ENCODE results near the gene PSMB10. TPM values are rescaled to one million over a fixed set of nuclear protein-coding genes. Genes with fewer than 3 reads are reported as not detected.

The PSMB10 gene
- total RNA-seq, 1 donor from 2014 or later: 16.3 TPM

GRCh38 chr16:67945392-67945933, 8.8 kb upstream of the PSMB10 start:
- H3K27me3 ChIP-seq (ENCODE audit: control insufficient read depth, insufficient read depth, low read length): no peaks in the 10 kb centered on the region
- H3K36me3 ChIP-seq (ENCODE audit: control insufficient read depth, insufficient read depth, low read length): peaks cover 54% of the 10 kb centered on the region
- H3K4me3 ChIP-seq (ENCODE audit: low read depth, low read length): no peak overlapping the region
- DNase-seq (ENCODE audit: low read depth) (no peak), FAIRE-seq (no peak)
- TF ChIP-seq CTCF (IDR thresholded peaks at IDR 0.05; ENCODE audit: insufficient read depth, low read length, severe bottlenecking): no peak

GRCh38 chr16:67944690-67945391, 8.2 kb upstream of the PSMB10 start:
- no peak for DNase-seq (ENCODE audit: low read depth)
- Histone ChIP-seq H3K4me3 (ENCODE audit: low read depth, low read length) (no peak overlapping the region), H3K27me3 (ENCODE audit: control insufficient read depth, insufficient read depth, low read length) (no peaks in the 10 kb centered on the region), H3K36me3 (ENCODE audit: control insufficient read depth, insufficient read depth, low read length) (peaks cover 49% of the 10 kb centered on the region)
- no peak for TF ChIP-seq CTCF (IDR thresholded peaks at IDR 0.05; ENCODE audit: insufficient read depth, low read length, severe bottlenecking)
- FAIRE-seq: no peak

- FAIRE-seq (no peak), DNase-seq (ENCODE audit: low read depth) (no peak)
- TF ChIP-seq CTCF (IDR thresholded peaks at IDR 0.05; ENCODE audit: insufficient read depth, low read length, severe bottlenecking): no peak
- no peaks in the 10 kb centered on the region for H3K27me3 ChIP-seq (ENCODE audit: control insufficient read depth, insufficient read depth, low read length)
- H3K36me3 ChIP-seq (ENCODE audit: control insufficient read depth, insufficient read depth, low read length): peaks cover 45% of the 10 kb centered on the region
- H3K4me3 ChIP-seq (ENCODE audit: low read depth, low read length): no peak within 1 kb of the TSS
These were observed 7.2 kb upstream of the PSMB10 start, which contains the start of gene LCAT for GRCh38 chr16:67943619-67944504. LCAT (minus strand) TSS chr16:67944120; CDS start chr16:67944101, 19 bp downstream.

GRCh38 chr16:67943256-67943618, 6.6 kb upstream of the PSMB10 start:
- H3K27me3 ChIP-seq (ENCODE audit: control insufficient read depth, insufficient read depth, low read length): no peaks in the 10 kb centered on the region
- H3K36me3 ChIP-seq (ENCODE audit: control insufficient read depth, insufficient read depth, low read length): peaks cover 40% of the 10 kb centered on the region
- H3K4me3 ChIP-seq (ENCODE audit: low read depth, low read length): no peak overlapping the region
- no peak for TF ChIP-seq CTCF (IDR thresholded peaks at IDR 0.05; ENCODE audit: insufficient read depth, low read length, severe bottlenecking)
- FAIRE-seq (no peak), DNase-seq (ENCODE audit: low read depth) (no peak)

GRCh38 chr16:67942510-67943255, 6.0 kb upstream of the PSMB10 start:
- no peak for TF ChIP-seq CTCF (IDR thresholded peaks at IDR 0.05; ENCODE audit: insufficient read depth, low read length, severe bottlenecking)
- no peaks in the 10 kb centered on the region for H3K27me3 ChIP-seq (ENCODE audit: control insufficient read depth, insufficient read depth, low read length)
- FAIRE-seq (no peak), DNase-seq (ENCODE audit: low read depth) (no peak)
- H3K36me3 ChIP-seq (ENCODE audit: control insufficient read depth, insufficient read depth, low read length): peaks cover 36% of the 10 kb centered on the region
- no peak overlapping the region for H3K4me3 ChIP-seq (ENCODE audit: low read depth, low read length)
